Measurements from ENCODE around the gene BRMS1L. TPM values are rescaled to one million over a fixed set of nuclear protein-coding genes. Genes with fewer than 3 reads are reported as not detected.
"Not testable (repeated sequence)": the region's sequence is repeated elsewhere in the genome, so short reads cannot be mapped to it uniquely, and the experiment has no call there.

BRMS1L gene, protein sequence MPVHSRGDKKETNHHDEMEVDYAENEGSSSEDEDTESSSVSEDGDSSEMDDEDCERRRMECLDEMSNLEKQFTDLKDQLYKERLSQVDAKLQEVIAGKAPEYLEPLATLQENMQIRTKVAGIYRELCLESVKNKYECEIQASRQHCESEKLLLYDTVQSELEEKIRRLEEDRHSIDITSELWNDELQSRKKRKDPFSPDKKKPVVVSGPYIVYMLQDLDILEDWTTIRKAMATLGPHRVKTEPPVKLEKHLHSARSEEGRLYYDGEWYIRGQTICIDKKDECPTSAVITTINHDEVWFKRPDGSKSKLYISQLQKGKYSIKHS
- 4.5 and 4.7 TPM in 2 replicates for total RNA-seq

DNA sequence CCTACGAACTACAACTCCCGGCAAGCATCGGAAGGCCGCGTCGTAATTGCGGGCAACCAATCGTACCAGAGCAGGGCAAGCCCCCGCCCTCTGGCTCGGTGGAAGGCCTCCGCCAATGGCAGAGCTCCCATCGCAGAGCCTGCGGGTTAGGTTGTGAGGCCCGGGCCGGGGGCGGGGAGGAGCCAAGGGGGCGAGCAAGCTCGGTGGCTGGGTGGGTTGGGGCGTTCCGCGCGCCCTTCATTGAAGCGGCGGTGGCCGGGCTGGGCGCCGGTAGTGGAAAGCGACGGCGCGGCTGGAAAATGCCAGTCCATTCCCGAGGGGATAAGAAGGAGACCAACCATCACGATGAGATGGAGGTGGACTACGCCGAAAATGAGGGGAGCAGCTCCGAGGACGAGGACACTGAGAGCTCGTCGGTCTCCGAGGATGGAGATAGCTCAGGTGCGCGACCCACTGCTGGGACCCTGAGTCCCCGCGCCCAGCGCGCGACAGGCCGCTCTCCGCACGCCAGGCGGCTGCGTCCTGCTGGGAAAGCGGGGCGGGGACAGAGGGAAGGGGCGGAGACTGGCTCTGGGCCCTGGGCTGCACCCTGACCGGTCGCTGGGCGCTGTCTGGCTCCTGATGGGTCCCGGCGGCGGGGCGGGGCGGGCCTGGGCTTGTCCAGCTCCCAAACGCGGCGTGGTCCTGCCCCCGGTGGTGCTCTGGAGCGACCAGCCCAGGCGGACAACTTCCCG, at the start of gene BRMS1L:
Gene BRMS1L, plus strand, starts transcription at position 121 of the 734 bp plus-strand sequence. Its CDS starts 179 bp downstream, at position 300.
- intact Hi-C loops (cut with micrococcal nuclease): loop anchor here (1.0 to 5.0 kb wide), 12 partner anchors 8 to 1289 kb away; partner anchors contain the start of genes EAPP, FAM177A1, INSM2 and MBIP

DNA sequence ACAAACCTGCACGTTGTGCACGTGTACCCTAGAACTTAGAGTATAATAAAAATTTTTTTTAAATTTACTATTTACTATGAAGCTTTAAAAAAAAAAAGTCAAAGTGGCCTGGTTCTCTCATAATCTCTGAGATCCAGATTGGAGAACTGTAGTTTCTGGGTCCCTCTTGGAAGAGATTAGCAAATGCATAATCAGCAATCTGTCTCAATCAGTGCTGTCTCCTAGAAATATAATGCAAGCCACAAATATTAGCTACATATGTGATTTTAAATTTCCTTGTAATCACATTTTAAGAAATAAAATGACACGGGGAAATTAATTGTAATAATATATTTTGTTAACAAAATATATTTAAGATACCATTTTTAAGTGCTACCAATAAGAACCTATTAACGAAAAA, 49.3 kb upstream of the BRMS1L start:
- intact Hi-C loops (cut with micrococcal nuclease): no loop called here

DNA sequence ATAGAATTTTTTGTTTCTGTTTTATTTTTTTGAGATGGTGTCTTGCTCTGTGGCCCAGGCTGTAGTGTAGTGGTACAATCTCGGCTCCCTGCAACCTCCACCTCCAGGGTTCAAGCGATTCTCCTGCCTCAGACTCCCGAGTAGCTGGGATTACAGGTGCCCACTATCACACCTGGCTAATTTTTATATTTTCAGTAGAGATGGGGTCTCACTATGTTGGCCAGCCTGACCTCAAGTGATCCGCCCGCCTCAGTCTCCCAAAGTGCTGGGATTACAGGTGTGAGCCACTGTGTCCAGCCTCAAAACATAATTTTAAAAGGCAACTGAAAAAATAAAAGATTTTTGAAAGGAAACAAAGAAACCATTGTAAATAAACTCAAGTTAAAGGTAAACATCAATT, 48.6 kb upstream of the BRMS1L start:
- intact Hi-C loops (cut with micrococcal nuclease): not testable (repeated sequence)

DNA sequence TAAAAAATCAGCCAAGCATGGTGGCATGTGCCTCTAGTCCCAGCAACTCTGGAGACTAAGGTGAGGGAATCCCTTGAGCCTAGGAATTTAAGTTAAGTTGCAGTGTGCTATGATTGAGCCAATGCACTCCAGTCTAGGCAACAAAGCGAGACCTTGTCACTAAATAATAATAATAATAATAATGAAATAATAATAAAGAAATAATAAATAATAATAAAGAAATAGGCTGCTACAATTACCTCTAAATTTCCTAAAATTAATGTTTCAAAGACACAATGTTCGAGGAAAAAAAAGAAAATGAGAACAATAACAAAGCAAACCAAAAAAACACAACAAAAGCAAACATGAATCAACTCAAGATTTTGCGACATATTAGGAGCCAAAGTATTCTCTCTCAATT, 46.8 kb upstream of the BRMS1L start:
- intact Hi-C loops (cut with micrococcal nuclease): no loop called here

DNA sequence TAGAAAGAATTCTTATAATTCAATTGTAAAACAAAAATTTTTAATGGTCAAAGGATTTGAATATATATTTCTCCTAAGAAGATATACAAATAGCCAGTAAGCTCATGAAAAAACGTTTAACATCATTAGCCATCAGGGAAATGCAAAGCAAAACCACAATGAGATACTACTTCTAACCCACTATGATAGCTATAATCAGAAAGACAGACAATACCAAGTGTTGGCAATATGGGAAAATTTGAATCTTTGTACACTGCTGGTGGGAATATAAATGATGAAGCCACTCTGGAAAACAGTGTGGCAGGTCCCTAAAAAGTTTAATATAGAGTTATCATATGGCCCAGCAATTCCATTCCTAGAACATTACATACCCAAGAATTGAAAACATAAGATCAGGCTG, 42.4 kb upstream of the BRMS1L start:
- intact Hi-C loops (cut with micrococcal nuclease): no loop called here

DNA sequence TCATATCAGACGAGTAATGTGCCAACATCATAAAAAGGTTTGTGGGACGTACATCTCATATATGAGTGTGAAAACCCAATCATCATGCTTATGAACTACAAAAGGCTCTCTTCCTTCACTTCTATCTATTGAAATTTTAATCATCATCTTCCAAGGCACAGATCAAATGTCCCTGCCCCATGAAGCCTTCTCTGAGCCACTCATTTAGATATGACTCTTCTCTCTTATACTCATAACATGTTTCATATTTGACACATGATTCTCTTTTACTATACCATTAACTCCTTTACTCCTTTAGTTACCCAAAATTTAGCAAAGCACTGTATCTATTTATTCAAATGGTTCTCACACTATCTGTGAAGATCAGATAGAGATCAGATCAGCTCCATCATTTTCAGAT, 39.3 kb upstream of the BRMS1L start:
- intact Hi-C loops (cut with micrococcal nuclease): no loop called here

DNA sequence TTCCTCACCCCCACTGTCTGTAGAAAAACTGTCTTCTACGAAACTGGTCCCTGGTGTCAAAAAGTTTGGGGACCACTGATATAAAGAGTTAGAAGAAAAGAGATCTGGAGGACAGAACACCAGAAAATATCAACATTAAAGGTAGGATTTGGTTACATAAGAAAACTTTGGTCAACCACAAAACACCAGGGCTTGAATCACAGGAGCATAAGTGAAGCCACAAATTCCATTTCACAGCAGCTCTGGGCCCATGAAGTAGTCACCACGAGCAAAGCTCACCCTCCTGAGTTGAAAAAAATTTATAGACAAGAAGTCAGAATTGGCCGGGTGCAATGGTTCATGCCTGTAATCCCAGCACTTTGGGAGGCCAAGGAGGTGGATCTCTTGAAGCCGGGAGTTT, 36.5 kb upstream of the BRMS1L start:
- intact Hi-C loops (cut with micrococcal nuclease): no loop called here

DNA sequence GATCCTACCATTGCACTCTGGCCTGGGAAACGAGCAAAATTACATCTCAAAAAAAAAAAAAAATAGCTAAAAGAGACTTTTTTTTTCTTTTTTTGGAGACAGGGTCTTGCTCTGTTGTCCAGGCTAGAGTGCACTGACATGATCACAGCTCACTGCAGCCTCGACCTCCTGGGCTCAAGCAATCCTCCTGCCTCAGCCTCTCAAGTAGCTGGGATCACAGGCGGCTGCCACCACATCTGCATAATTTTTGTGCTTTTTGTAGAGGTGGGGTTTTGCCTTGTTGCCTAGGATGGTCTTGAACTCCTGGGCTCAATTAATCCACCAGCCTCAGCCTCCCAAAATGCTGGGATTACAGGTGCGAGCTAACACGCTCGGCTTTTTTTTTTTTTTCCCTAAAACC, 28.3 kb upstream of the BRMS1L start:
- intact Hi-C loops (cut with micrococcal nuclease): no loop called here

DNA sequence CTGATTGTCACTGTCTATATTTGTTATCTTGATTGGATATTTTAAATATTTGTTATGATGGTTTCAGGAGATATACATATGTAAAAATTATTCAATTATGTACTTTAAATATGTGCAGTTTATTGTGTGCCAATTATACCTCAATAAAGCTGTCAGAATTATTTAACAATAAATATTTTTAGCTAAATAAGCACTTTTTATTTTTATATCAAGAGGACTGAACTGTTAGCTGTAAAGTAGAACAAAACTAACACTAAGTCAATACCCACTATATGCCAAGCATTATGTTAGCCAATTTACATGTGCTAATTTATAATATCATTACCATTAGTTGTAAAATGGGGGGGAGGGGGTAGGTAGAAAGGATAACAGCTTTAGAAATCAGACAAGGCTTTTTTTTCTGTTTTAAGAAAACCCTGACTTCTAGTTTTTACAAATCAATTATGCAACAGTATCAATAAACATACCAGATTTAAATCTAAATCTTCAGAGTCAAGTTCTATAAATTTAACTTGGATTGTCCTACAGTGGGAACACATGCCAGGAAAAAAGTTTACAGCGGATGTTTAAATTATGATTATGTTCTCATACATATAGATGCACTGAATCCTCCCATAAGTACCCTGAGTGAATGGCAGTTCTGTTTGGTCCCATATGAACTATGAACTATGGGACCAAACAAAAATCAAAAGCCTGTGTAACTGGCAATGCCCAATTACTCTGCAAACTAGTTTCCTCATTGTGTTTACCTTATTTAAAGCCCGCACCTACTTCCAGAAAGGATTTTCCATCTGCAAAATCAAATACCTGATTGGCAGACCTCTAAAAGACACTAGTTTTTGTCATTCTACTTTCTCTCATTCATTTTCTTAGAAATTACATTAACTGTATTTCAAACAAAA, 19.9 kb upstream of the BRMS1L start:
- intact Hi-C loops (cut with micrococcal nuclease): loop anchor here (5.0 kb wide), 3 partner anchors 64 to 1344 kb away; partner anchors contain the start of genes PSMA6 and SPTSSA

DNA sequence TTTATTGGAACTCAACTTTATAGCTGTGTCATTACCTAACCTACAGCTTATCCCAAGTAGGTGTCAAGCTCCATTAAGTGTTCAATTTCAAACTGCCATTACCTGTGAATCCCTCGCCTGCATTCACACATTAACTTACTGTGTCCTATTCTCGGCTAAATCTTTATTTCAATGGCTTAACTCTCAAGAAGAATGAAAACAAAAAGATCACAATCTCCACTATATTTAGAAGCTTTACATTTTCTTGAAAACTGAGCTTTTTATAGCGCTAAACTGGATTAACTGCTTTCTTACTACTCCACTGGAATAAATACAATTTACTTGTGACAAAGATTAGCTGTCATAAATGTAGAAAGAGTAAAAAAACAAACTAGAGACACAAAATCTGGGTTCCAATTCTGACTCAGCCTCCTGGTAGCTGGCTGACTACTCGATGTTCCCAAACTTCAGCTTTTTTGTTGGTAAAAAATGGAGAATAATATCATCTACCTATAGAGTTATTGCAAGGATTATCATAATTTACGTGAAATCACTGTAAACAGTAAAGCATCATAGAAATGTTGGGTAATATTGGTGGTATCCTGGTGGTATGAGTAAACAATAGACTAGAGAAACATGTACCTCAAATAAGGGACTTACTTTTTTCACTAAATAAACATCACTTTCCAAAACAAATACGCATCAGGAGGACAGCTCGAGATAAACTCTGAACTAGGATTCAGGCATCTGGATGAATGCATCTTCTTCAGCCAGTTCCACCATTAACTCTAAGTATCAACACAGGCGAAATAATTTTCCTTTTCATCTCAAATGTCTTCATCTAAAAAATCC, 18.8 kb upstream of the BRMS1L start:
- intact Hi-C loops (cut with micrococcal nuclease): loop anchor here (5.0 kb wide), 3 partner anchors 65 to 1345 kb away; partner anchors contain the start of genes PSMA6 and SPTSSA

DNA sequence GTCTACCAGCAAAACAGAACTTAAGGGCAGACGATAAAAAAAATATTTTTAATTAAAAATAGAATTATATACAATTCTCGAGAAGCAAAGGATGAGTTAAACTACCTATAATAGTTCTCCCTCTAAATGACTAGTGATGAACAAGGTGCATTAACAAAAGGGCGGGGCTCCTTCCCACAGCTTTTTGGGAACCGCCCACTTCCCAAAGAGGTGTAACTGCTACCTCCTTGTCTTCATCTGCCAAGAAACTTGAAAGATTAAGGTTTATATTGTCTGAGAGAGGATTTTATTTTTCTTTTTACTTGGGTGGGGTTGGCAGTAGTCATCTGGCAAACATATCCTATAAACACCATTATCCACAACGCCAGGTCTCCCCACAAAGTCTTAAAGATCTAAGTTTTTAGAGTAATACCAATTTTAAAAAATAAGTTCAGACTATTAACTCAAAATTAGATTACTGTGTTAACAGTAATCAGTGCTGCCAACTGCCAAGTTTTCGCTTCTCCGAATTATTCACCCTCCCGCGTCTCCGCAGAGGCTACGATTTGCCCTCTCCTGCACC, 18.0 kb upstream of the BRMS1L start:
- intact Hi-C loops (cut with micrococcal nuclease): loop anchor here (2.0 to 5.0 kb wide), 5 partner anchors 66 to 1346 kb away; partner anchors contain the start of genes PSMA6 and SPTSSA

DNA sequence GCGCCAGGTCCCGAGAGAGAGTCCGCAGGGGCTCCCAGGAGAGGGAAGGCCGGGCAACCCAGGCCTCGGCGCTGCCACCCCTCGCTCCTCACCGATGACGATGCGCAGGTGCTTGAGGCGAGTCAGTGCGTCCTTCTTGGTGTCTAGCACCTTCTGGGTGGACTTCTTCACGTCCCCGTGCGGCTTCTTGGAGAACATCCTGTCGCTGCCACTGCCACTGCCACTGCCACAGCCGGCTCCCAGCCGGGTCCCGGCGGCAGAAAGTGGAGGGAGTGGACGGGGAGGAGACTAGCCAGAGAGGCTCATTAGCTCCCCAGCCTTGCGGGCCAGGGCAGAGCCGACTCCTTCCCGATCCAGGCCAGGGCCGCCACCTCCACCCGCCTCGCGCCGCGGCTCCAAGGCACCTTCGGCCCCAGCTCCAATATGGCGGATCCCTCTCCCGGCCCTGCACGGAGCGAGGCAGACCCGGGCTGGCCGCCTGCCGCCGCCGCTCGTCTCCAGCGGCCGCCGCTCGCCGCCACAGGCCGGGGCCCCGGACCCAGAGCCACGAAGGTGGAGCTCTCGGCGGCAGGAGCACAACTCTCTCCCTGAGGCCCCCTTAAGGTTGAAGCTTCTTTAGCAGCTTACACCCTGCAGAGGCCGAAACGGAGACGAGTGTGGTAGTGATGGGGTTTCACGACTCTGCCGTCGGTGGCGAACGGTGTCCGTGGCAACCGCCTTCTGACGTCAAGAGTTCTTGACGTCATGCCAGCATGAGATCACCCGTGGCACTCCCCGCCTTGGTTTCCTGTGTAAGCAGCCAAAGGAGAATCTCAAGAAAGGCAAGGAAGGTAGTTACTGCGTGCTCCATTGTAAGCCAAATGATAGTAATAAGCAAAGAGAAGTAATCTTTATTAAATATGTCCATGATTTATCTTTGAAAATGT, 17.2 kb upstream of the BRMS1L start, which contains the start of gene RALGAPA1:
Gene RALGAPA1, minus strand, starts transcription at position 658 of the 926 bp plus-strand sequence. Its CDS starts 460 bp downstream, at position 198.
- intact Hi-C loops (cut with micrococcal nuclease): loop anchor here (1.0 to 5.0 kb wide), 13 partner anchors 13 to 1347 kb away; partner anchors contain the start of genes BRMS1L, FAM177A1, MBIP and PRORP

DNA sequence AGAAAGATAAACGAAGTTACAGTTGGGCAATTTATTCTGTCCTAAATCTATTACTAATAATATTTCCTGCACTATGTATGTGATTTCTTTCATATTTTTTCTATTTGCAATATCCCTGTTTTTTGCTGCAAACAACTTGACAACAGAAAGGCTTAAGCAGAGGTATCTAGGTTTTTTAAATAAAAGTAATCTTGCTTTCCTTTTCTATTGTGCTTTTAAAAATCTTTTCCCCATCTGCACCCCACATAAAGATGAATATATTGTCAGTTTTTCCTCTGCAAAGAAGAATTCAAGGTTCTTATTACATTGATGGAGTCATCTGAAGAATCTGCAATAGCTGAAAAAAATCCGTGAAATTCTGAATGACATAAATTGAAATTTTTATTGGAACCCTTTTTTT, 16.5 kb upstream of the BRMS1L start:
- intact Hi-C loops (cut with micrococcal nuclease): loop anchor here (1.0 to 5.0 kb wide), 13 partner anchors 13 to 1347 kb away; partner anchors contain the start of genes BRMS1L, FAM177A1, MBIP and PRORP

DNA sequence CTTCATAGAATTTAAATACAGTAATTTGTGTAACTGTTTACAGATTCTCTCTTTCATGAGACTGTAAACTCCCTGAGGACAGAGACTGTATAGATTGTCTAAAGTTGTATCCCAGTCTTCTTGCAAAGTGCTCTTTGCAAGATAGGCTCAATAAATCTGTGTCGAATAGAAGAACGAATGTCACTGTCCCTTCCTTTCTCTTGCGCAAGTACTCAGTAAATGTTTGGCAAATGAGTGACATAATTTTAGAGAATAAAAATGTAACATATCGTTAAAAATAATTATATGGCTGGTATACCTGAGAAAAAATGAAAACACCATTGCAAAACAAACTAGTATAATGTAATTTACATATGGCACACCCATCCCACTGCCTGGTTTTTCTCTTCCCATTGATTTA, 15.2 kb upstream of the BRMS1L start:
- intact Hi-C loops (cut with micrococcal nuclease): loop anchor here (5.0 kb wide), 2 partner anchors 121 to 879 kb away; no protein-coding TSS in a partner anchor

DNA sequence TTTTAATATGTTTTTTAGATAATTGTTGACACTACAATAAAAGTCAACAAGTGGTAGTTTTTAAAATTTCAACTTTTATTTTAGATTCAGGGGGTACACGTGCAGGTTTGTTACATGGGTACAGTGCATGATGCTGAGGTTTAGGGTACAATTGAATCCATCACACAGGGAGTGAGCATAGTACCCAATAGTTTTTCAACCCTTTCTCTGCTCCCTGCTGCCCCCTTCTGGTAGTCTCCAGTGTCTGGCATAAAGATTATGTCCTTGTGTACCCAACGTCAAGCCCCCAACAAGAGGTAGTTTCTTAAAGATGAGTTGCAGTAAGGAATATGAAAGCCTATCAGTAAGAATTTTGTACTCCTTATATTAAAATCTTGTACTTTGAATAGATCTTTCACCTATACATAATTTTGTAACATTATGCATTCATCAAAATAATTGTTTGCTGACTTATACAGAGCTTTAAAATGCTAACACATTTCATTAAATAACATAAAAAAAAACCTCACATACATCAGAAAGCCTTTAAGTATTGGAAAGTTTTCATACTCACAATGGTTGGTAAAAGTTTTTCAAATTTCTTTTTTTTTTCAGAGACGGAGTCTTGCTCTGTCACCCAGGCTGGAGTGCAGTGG, 11.7 kb upstream of the BRMS1L start:
- intact Hi-C loops (cut with micrococcal nuclease): loop anchor here (1.0 to 5.0 kb wide), 8 partner anchors 12 to 882 kb away; partner anchors contain the start of genes BRMS1L and INSM2

DNA sequence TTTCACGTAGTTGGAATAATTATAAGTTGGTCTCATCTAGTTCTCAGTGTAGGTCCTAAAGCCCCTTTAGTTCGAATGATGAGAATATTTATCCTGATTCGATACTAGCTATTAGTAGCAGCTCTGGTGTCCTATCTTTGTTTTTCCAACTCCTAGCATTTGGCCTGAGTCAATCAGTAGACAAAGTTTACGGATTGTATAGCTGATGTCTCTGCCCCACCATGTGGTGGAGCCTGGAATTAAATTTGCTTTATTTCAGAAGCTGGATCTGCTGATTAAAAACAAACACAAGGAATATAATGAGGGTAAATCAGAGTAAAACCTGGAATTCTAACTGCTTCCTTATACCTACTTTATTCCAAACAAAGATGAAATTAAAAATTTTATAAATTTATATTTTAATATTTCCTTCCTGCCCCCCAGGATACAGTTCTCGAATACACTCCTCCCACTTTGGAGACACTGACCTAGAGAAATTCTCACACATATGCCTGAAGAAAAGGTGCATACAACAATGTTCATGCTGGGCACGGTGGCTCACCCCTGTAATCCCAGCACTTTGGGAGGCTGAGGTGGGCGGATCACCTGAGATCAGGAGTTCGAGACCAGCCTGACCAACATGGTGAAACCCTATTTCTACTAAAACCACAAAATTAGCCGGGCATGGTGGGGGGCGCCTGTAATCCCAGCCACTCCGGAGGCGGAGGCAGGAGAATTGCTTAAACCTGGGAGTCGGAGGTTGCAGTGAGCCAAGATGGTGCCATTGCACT, 7.6 kb upstream of the BRMS1L start:
- intact Hi-C loops (cut with micrococcal nuclease): loop anchor here (1.0 kb wide), 2 partner anchors 8 to 396 kb away; partner anchors contain the start of gene BRMS1L

Data from T-helper 1 cell treated with Interleukin-12 subunit alpha and Interleukin-12 subunit beta and Interleukin-4 antibody, amounts not matched to agents 30 ng/mL and 1 ng/mL, for 36 hours (primary cell).